ENCODE data around the gene RAB42. TPM values are rescaled to one million over a fixed set of nuclear protein-coding genes. Genes with fewer than 3 reads are reported as not detected.

RAB42 gene
- total and polyA plus RNA-seq, 10 of the 15 experiments (the other 5 are each of a cell fraction or from before 2014, with no cell fraction given) = 0.16 to 4.5 (median 0.49) TPM

DNA sequence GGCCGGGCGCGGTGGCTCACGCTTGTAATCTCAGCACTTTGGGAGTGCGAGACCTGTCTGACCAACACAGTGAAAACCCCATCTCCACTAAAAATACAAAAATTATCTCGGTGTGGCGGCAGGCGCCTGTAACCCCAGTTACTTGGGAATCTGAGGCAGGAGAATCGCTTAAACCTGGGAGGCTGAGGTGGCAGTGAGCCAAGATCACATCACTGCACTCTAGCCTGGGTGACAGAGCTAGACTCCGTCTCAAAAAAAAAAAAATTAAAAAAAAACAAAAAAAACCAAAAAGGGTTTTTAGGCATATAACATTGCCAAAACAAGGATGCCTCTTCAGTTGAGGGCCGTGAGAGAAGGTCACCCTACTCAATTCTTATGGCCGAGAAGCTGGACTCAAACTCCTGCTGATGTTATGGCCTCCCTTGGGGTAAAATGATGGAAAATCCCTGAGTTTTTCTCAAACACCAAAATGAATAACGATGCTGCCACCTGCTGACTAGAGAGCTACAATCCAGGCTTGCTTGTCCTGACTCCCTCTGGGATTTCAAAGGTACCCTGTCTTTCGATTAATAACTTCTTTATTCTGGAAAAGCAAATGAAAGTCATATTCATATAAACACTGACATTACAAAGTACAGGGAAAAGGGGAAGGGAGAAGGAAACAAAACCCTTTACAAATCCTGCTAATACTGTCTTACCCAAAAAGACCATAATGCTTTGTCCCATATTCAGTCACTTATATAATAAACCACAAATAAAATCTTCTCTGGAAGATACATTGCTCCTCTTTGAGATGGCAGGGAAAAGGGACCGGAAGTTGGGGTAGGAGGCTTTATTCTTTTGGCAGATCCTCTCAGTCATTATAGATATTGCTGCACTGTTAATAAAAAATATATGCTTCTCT lies 10.7 kb downstream of the RAB42 start:
- no peak overlapping the region for H3K27ac ChIP-seq (ENCODE audit: control insufficient read depth, insufficient read depth)
- no TSS peak for BruUV-seq (replicated peaks)
- H3K36me3 ChIP-seq (ENCODE audit: control insufficient read depth in 2 of 2, insufficient read depth in 2 of 2, low read length in 1 of 2) = peaks cover 4 to 13% of the 10 kb centered on the region in 2 experiments; a peak in 3 of 4 replicates
- no peaks in the 10 kb centered on the region for H3K79me2 ChIP-seq (ENCODE audit: control insufficient read depth, insufficient read depth, low read length)
- H3K4me1 ChIP-seq (ENCODE audit: control insufficient read depth, insufficient read depth, low read length) = peaks cover 22% of the 10 kb centered on the region
- RAD21 ChIA-PET (ENCODE audit: unreplicated experiment) = interaction anchor here (0.7 to 9.3 kb wide), 34 partner anchors 9 to 354 kb away, joined by 3 to 108 read pairs (median 6); partner anchors contain the start of genes RCC1, TAF12 and TRNAU1AP
- no peak overlapping the region for H3K4me3 ChIP-seq
- 74% methylated on average over 15 of the region's 15 CpGs for WGBS (ENCODE audit: insufficient coverage, insufficient replicate concordance, low lambda C conversion rate, missing lambda C conversion rate)
- CTCF ChIA-PET = interaction anchor here (0.5 to 6.9 kb wide), 47 partner anchors 9 to 506 kb away, joined by 3 to 104 read pairs (median 4); partner anchors contain the start of genes PHACTR4, RCC1, TAF12 and TRNAU1AP
- SMC1A ChIA-PET (ENCODE audit: uncharacterized antibody, unreplicated experiment) = interaction anchor here (0.7 to 8.4 kb wide), 25 partner anchors 12 to 355 kb away, joined by 3 to 83 read pairs (median 4); no protein-coding TSS in a partner anchor
- POLR2A ChIA-PET = interaction anchor here (0.5 to 4.7 kb wide), 13 partner anchors 12 to 1946 kb away, joined by 3 to 33 read pairs (median 4); partner anchors contain the start of genes MED18, SRSF4 and YTHDF2
- no peak overlapping the region; the same call in 1 of the 2 replicates for H3K9ac ChIP-seq (ENCODE audit: control insufficient read depth, insufficient read depth, low read length)
- H3K27me3 ChIP-seq (replicated peaks in 1 of 2; ENCODE audit: control insufficient read depth in 2 of 2, insufficient read depth in 2 of 2, low read length in 1 of 2) = no peaks in the 10 kb centered on the region
- H3K9me3 ChIP-seq (replicated peaks; ENCODE audit: control insufficient read depth, insufficient read depth, low read length) = no peaks in the 10 kb centered on the region
- ATAC-seq (peak; percentile 57), DNase-seq (ENCODE audit: low read depth, low spot score) (no peak), FAIRE-seq (peak; percentile 94)
- intact Hi-C loops (cut with micrococcal nuclease; ENCODE audit: unreplicated experiment) (loop anchor here (1.0 to 5.0 kb wide), 5 partner anchors 50 to 355 kb away; partner anchors contain the start of gene TRNAU1AP), in situ Hi-C loops (cut with MboI) (loop anchor here (5.0 kb wide), 3 partner anchors 85 to 355 kb away; no protein-coding TSS in a partner anchor)
- H3K4me2 ChIP-seq (ENCODE audit: control insufficient read depth, insufficient read depth) = no peak overlapping the region
- no peak overlapping the region; the same call in 1 of the 2 replicates for H2AFZ ChIP-seq (ENCODE audit: control insufficient read depth, low read depth, low read length)
- H4K20me1 ChIP-seq (ENCODE audit: control insufficient read depth, insufficient read depth) = no peaks in the 10 kb centered on the region
- TF ChIP-seq HCFC1 (IDR thresholded peaks at IDR 0.05; ENCODE audit: low read length) = no peak
- TF ChIP-seq IKZF2 (IDR thresholded peaks at IDR 0.05) = peak; percentile 62 to 66
- TF ChIP-seq ZNF384 (IDR thresholded peaks at IDR 0.05; ENCODE audit: borderline replicate concordance, low read depth, low read length) = 0 out of 2 replicates have a peak, but pooled peaks have one; percentile 37
- TF ChIP-seq, protein P1, sequence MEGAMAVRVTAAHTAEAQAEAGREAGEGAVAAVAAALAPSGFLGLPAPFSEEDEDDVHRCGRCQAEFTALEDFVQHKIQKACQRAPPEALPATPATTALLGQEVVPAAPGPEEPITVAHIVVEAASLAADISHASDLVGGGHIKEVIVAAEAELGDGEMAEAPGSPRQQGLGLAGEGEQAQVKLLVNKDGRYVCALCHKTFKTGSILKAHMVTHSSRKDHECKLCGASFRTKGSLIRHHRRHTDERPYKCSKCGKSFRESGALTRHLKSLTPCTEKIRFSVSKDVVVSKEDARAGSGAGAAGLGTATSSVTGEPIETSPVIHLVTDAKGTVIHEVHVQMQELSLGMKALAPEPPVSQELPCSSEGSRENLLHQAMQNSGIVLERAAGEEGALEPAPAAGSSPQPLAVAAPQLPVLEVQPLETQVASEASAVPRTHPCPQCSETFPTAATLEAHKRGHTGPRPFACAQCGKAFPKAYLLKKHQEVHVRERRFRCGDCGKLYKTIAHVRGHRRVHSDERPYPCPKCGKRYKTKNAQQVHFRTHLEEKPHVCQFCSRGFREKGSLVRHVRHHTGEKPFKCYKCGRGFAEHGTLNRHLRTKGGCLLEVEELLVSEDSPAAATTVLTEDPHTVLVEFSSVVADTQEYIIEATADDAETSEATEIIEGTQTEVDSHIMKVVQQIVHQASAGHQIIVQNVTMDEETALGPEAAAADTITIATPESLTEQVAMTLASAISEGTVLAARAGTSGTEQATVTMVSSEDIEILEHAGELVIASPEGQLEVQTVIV (IDR thresholded peaks at IDR 0.05; ENCODE audit: borderline replicate concordance, partially characterized antibody) = no peak
- peak; percentile 84 for TF ChIP-seq RAD21 (IDR thresholded peaks at IDR 0.05; ENCODE audit: insufficient read depth, low read depth, low read length)
- TF ChIP-seq YY1 (IDR thresholded peaks at IDR 0.05; ENCODE audit: low read depth, low read length) = peak; percentile 63
- peak; percentile 40; the same call in 1 of the 2 replicates for TF ChIP-seq HDGF (IDR thresholded peaks at IDR 0.05)
- no peak for TF ChIP-seq ZBED1 (IDR thresholded peaks at IDR 0.05; ENCODE audit: borderline replicate concordance)
- no peak for TF ChIP-seq SREBF2 (IDR thresholded peaks at IDR 0.05; ENCODE audit: low read length)
- no peak for TF ChIP-seq RBBP5 (conservative IDR thresholded peaks at IDR 0.05)
- TF ChIP-seq, protein P2, sequence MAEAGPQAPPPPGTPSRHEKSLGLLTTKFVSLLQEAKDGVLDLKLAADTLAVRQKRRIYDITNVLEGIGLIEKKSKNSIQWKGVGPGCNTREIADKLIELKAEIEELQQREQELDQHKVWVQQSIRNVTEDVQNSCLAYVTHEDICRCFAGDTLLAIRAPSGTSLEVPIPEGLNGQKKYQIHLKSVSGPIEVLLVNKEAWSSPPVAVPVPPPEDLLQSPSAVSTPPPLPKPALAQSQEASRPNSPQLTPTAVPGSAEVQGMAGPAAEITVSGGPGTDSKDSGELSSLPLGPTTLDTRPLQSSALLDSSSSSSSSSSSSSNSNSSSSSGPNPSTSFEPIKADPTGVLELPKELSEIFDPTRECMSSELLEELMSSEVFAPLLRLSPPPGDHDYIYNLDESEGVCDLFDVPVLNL (IDR thresholded peaks at IDR 0.05; ENCODE audit: low read depth, low read length) = no peak
- TF ChIP-seq RB1 (IDR thresholded peaks at IDR 0.05; ENCODE audit: borderline replicate concordance) = peak; percentile 36; the same call in 1 of the 2 replicates
- peak; percentile 72 for TF ChIP-seq SMC3 (IDR thresholded peaks at IDR 0.05; ENCODE audit: borderline replicate concordance, low read length)
- TF ChIP-seq, protein P3, sequence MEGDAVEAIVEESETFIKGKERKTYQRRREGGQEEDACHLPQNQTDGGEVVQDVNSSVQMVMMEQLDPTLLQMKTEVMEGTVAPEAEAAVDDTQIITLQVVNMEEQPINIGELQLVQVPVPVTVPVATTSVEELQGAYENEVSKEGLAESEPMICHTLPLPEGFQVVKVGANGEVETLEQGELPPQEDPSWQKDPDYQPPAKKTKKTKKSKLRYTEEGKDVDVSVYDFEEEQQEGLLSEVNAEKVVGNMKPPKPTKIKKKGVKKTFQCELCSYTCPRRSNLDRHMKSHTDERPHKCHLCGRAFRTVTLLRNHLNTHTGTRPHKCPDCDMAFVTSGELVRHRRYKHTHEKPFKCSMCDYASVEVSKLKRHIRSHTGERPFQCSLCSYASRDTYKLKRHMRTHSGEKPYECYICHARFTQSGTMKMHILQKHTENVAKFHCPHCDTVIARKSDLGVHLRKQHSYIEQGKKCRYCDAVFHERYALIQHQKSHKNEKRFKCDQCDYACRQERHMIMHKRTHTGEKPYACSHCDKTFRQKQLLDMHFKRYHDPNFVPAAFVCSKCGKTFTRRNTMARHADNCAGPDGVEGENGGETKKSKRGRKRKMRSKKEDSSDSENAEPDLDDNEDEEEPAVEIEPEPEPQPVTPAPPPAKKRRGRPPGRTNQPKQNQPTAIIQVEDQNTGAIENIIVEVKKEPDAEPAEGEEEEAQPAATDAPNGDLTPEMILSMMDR (IDR thresholded peaks at IDR 0.05 in 2 of 3, conservative IDR thresholded peaks at IDR 0.05 in 1 of 3; ENCODE audit: control insufficient read depth in 2 of 3, extremely low read depth in 1 of 3, insufficient read depth in 1 of 3, low read depth in 3 of 3, low read length in 3 of 3) = peak; percentile 56 to 85 (median 59); a peak in 5 of 6 replicates

Data from GM12878 (cell line).